GM19452 (cell line): ENCODE results near the gene DCN.

Experiments
- ATAC-seq: cut with Tn5 transposase; IDR thresholded peaks from one replicate; pipeline ENCODE4 v1.9.1; 2021; ENCODE audit not compliant: unreplicated experiment

DCN gene

GRCh38 chr12:91104812-91105466, 77.7 kb downstream of the DCN start:
- ATAC-seq, result peak; percentile 51

GRCh38 chr12:91103624-91104023, 79.0 kb downstream of the DCN start:
- no peak for ATAC-seq

- no peak for ATAC-seq
These were observed 79.5 kb downstream of the DCN start for GRCh38 chr12:91103101-91103500.

- ATAC-seq, result no peak
These were observed 81.7 kb downstream of the DCN start for GRCh38 chr12:91100906-91101305.

GRCh38 chr12:91099836-91100235, 82.8 kb downstream of the DCN start:
- ATAC-seq, result no peak

- no peak for ATAC-seq
These were observed 83.3 kb downstream of the DCN start for GRCh38 chr12:91099341-91099740.

GRCh38 chr12:91098941-91099340, 83.7 kb downstream of the DCN start:
- ATAC-seq, result no peak

GRCh38 chr12:91098461-91098860, 84.2 kb downstream of the DCN start:
- ATAC-seq, result no peak

- ATAC-seq, result no peak
These were observed 87.7 kb downstream of the DCN start for GRCh38 chr12:91094957-91095356.

GRCh38 chr12:91094032-91094662, 88.5 kb downstream of the DCN start:
- no peak for ATAC-seq

- ATAC-seq, result no peak
These were observed 89.3 kb downstream of the DCN start for GRCh38 chr12:91093341-91093740.

- no peak for ATAC-seq
These were observed 90.5 kb downstream of the DCN start for GRCh38 chr12:91091916-91092715.
